MCF 10A (cell line): ENCODE measurements around the gene CHIT1. TPM values are rescaled to one million over a fixed set of nuclear protein-coding genes. Genes with fewer than 3 reads are reported as not detected.

Source experiments
- BruUV-seq: library from RNA; stranded (reverse); fragments of 400-500 nt; replicated peaks from 2 replicates; lab custom pipeline; 2021; lab: Mats Ljungman, UMichigan
- CTCF ChIA-PET: fragments of 300-600 bp; sonication (Branson Sonifier 250); formaldehyde crosslinking; extraction: SDS; loops from one replicate; lab custom pipeline; 2021; ENCODE audit warnings: antibody characterized with exemption, inconsistent platforms; lab: Yijun Ruan, JAX
- POLR2A ChIA-PET: fragments of 300-600, 350-650 bp; sonication (Branson Sonifier 250); formaldehyde crosslinking; extraction: SDS; loops from one replicate; lab custom pipeline; 2020; ENCODE audit warnings: antibody characterized with exemption, inconsistent platforms; lab: Yijun Ruan, JAX
- DNase-seq: peaks from one replicate; pipeline ENCODE4 v3.0.0-alpha.2; 2018; ENCODE audit not compliant: unreplicated experiment
- H3K27ac Mint-ChIP-seq: one replicate; pipeline ENCODE4 v1.8.0; 2022; ENCODE audit warnings: mild to moderate bottlenecking, low read depth, mixed read lengths; ENCODE audit not compliant: unreplicated experiment
- H3K27me3 Mint-ChIP-seq: one replicate; pipeline ENCODE4 v1.8.0; 2022; ENCODE audit warnings: mixed read lengths; ENCODE audit not compliant: insufficient read depth, unreplicated experiment
- H3K36me3 Mint-ChIP-seq: one replicate; pipeline ENCODE4 v1.8.0; 2022; ENCODE audit warnings: mild to moderate bottlenecking, moderate library complexity, mixed read lengths; ENCODE audit not compliant: insufficient read depth, unreplicated experiment
- H3K4me1 Mint-ChIP-seq: one replicate; pipeline ENCODE4 v1.8.0; 2022; ENCODE audit warnings: mixed read lengths; ENCODE audit not compliant: insufficient read depth, unreplicated experiment
- H3K4me3 Mint-ChIP-seq: one replicate; pipeline ENCODE4 v1.8.0; 2022; ENCODE audit warnings: mild to moderate bottlenecking, moderate library complexity, mixed read lengths; ENCODE audit not compliant: unreplicated experiment
- H3K9me3 Mint-ChIP-seq: one replicate; pipeline ENCODE4 v1.8.0; 2022; ENCODE audit warnings: mixed read lengths; ENCODE audit not compliant: unreplicated experiment
- intact Hi-C: fragments of 100-400 bp; cut with micrococcal nuclease; formaldehyde crosslinking; loops from 2 replicates; pipeline ENCODE4 v1.14.1; 2022
- total RNA-seq: library from RNA; stranded (reverse); gene quantifications from 2 replicates; pipeline ENCODE4 v1.2.3, GENCODE V29; 2022
- TF ChIP-seq, protein P1 (sequence below): fragments of 200-600 bp; IDR thresholded peaks from one replicate; pipeline ENCODE4 v1.8.0; 2022; ENCODE audit warnings: antibody characterized with exemption, mild to moderate bottlenecking; ENCODE audit not compliant: unreplicated experiment

Gene CHIT1
- total RNA-seq, 1 experiment from 2014 or later, result not detected

DNA sequence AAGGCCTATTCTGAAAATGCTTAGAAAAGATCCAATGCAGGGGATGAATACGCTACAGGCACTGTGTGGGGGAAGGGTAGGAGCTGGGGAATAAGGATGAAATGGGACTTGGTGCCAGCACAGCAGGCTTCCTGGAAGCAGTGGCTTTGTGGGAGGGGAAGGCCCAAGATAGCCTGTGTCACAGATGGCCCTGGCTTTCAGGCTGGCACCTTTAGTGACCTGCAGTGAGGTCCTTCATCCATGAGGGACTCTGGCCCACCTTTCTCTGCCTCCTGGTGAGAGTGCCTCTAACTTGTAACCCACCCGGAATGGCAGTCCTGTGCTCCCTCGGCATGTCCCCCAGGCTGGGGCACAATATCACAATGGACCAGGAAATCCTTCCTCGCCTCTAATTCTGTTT, 43.9 kb downstream of the CHIT1 start:
- H3K4me1 Mint-ChIP-seq, result peaks cover 13% of the 10 kb centered on the region
- no TSS peak for BruUV-seq
- H3K36me3 Mint-ChIP-seq, result no peaks in the 10 kb centered on the region
- H3K27ac Mint-ChIP-seq, result no peak overlapping the region
- TF ChIP-seq, protein P1, sequence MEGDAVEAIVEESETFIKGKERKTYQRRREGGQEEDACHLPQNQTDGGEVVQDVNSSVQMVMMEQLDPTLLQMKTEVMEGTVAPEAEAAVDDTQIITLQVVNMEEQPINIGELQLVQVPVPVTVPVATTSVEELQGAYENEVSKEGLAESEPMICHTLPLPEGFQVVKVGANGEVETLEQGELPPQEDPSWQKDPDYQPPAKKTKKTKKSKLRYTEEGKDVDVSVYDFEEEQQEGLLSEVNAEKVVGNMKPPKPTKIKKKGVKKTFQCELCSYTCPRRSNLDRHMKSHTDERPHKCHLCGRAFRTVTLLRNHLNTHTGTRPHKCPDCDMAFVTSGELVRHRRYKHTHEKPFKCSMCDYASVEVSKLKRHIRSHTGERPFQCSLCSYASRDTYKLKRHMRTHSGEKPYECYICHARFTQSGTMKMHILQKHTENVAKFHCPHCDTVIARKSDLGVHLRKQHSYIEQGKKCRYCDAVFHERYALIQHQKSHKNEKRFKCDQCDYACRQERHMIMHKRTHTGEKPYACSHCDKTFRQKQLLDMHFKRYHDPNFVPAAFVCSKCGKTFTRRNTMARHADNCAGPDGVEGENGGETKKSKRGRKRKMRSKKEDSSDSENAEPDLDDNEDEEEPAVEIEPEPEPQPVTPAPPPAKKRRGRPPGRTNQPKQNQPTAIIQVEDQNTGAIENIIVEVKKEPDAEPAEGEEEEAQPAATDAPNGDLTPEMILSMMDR, result no peak
- no peak overlapping the region for H3K4me3 Mint-ChIP-seq
- intact Hi-C loops, result no loop called here
- POLR2A ChIA-PET, result interaction anchor here (0.6 to 1.3 kb wide), 4 partner anchors 9 to 55 kb away, joined by 3 to 4 read pairs (median 3); no protein-coding TSS in a partner anchor
- no peak for DNase-seq
- H3K27me3 Mint-ChIP-seq, result peaks cover 33% of the 10 kb centered on the region
- CTCF ChIA-PET, result interaction anchor here (0.5 to 5.4 kb wide), 10 partner anchors 9 to 517 kb away, joined by 3 to 47 read pairs (median 3); no protein-coding TSS in a partner anchor
- H3K9me3 Mint-ChIP-seq, result no peaks in the 10 kb centered on the region

DNA sequence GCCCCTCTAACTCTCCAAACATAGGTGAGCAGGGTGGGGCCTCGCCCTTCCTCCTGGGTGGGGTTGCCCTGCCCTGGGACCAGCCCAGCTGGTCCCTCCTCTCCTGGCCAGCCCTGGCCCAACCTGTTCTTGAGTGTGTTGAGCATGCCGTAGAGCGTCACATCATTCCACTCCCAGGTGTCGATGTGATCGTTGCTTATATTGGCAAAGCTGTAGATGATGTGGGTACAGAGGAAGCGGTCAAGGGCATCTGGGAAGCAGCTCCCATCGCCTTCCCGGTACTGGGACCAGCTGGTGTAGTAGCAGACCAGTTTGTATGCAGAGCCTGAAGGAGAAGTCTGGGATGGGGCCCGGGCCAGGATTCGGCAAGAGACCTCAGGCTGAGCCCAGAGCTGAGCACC, 44.4 kb downstream of the CHIT1 start:
- H3K36me3 Mint-ChIP-seq, result no peaks in the 10 kb centered on the region
- no peaks in the 10 kb centered on the region for H3K9me3 Mint-ChIP-seq
- CTCF ChIA-PET, result interaction anchor here (0.5 to 5.4 kb wide), 10 partner anchors 8 to 518 kb away, joined by 3 to 47 read pairs (median 3); no protein-coding TSS in a partner anchor
- H3K27ac Mint-ChIP-seq, result no peak overlapping the region
- intact Hi-C loops, result no loop called here
- no peak overlapping the region for H3K4me3 Mint-ChIP-seq
- H3K27me3 Mint-ChIP-seq, result peaks cover 28% of the 10 kb centered on the region
- POLR2A ChIA-PET, result interaction anchor here (1.0 to 1.3 kb wide), 2 partner anchors 13 to 55 kb away, joined by 3 to 4 read pairs; no protein-coding TSS in a partner anchor
- TF ChIP-seq, protein P1, result no peak
- DNase-seq, result no peak
- H3K4me1 Mint-ChIP-seq, result peaks cover 13% of the 10 kb centered on the region
- no TSS peak for BruUV-seq

DNA sequence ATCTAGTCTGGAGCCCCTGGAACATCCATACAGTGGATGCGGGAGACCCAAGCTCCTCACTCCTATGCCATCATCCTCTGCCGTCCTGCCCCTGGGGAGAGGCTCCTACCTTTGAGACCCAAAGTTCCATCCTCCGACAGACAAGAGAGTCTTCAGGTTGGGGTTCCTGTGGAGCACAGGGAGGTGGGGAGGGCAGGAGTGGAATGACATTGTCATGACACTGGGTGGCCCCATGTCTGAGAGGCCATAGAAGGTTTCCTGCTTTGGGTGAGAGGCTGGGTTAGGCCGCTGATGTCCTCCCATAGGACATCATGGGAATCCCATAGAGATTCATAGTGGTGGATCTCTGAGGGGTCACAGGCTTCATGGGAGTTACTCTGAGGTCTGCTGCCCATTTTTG, 45.0 kb downstream of the CHIT1 start:
- no TSS peak for BruUV-seq
- Mint-ChIP-seq H3K27ac (no peak overlapping the region), H3K9me3 (no peaks in the 10 kb centered on the region), H3K27me3 (peaks cover 23% of the 10 kb centered on the region), H3K36me3 (no peaks in the 10 kb centered on the region), H3K4me3 (no peak overlapping the region), H3K4me1 (peaks cover 13% of the 10 kb centered on the region)
- ChIA-PET POLR2A (interaction anchor here (0.6 kb wide), 1 partner anchor 106 kb away, joined by 4 read pairs; no protein-coding TSS in a partner anchor), CTCF (interaction anchor here (0.6 to 5.4 kb wide), 7 partner anchors 11 to 154 kb away, joined by 3 to 47 read pairs (median 3); no protein-coding TSS in a partner anchor)
- TF ChIP-seq, protein P1, result no peak
- intact Hi-C loops, result no loop called here
- DNase-seq, result no peak

DNA sequence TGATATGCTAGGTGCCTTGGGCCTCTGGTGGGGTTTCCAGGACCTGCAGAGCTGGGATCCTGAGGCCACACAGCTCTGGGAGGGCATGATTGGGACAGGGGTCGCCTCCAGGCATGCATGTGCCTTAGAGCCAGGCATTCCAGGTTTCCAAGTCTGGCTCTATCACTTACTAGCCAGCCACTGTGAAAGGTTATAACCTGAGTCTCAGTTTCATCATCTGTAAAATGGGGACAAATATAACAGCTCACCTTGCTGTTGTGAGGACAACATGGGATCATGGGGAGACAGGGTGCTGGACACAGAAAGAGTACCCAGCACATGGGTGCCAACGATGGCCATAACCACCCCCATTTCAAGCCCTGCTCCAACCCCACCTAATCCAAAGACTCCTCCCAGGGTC, 45.6 kb downstream of the CHIT1 start:
- intact Hi-C loops, result no loop called here
- POLR2A ChIA-PET, result interaction anchor here (0.6 kb wide), 1 partner anchor 105 kb away, joined by 4 read pairs; no protein-coding TSS in a partner anchor
- TF ChIP-seq, protein P1, result no peak
- Mint-ChIP-seq H3K27ac (no peak overlapping the region), H3K27me3 (peaks cover 16% of the 10 kb centered on the region), H3K9me3 (no peaks in the 10 kb centered on the region), H3K4me1 (peaks cover 13% of the 10 kb centered on the region), H3K36me3 (no peaks in the 10 kb centered on the region), H3K4me3 (no peak overlapping the region)
- CTCF ChIA-PET, result interaction anchor here (0.6 to 5.4 kb wide), 4 partner anchors 11 to 154 kb away, joined by 3 to 47 read pairs (median 3); no protein-coding TSS in a partner anchor
- DNase-seq, result no peak
- no TSS peak for BruUV-seq
